ENCODE results near the gene TRABD2B. TPM values are rescaled to one million over a fixed set of nuclear protein-coding genes. Genes with fewer than 3 reads are reported as not detected.

The TRABD2B gene
- polyA plus RNA-seq, 5 donors, result 2.8 to 4.5 (median 3.2) TPM

- DNase-seq, result no peak
These were observed 59.5 kb downstream of the TRABD2B start for GRCh38 chr1:47937586-47938254.

GRCh38 chr1:47936916-47937551 lies 60.2 kb downstream of the TRABD2B start:
- no peak for DNase-seq

GRCh38 chr1:47935856-47936255 lies 61.3 kb downstream of the TRABD2B start:
- DNase-seq, result no peak

GRCh38 chr1:47935163-47935562 lies 62.0 kb downstream of the TRABD2B start:
- DNase-seq, result no peak

DNA sequence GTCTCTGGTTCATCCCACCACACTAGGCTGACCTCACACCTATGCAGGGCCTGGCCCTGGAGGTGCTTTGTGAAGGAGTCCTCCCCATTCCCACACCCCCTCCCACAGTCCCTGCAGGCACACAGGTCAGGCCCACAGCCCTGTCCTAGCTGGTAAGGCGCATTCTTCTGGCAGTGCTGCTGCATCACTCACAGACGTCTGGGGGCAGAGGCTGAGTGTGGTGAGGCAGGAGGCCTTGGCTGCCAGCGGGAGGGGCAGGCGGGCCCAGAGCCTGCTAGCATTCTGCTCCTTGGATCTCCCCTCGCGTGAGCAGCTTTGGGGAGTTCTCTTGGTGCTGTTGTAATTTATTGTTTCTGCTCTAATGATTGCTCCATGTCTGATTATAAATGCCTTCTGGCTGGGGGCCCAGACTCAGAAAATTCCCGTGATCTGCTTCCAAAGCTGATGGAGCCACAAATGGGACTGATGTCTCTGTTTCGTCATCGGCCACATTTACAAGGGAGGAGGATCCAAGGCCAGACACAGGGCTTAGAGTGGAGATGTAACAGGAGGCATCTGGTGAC lies 62.9 kb downstream of the TRABD2B start:
- DNase-seq, result peak; percentile 78 to 81

- no peak for DNase-seq
These were observed 64.4 kb downstream of the TRABD2B start for GRCh38 chr1:47932743-47933142.

- DNase-seq, result no peak
These were observed 65.8 kb downstream of the TRABD2B start for GRCh38 chr1:47931395-47931794.

GRCh38 chr1:47930210-47930840 lies 66.9 kb downstream of the TRABD2B start:
- no peak for DNase-seq

DNA sequence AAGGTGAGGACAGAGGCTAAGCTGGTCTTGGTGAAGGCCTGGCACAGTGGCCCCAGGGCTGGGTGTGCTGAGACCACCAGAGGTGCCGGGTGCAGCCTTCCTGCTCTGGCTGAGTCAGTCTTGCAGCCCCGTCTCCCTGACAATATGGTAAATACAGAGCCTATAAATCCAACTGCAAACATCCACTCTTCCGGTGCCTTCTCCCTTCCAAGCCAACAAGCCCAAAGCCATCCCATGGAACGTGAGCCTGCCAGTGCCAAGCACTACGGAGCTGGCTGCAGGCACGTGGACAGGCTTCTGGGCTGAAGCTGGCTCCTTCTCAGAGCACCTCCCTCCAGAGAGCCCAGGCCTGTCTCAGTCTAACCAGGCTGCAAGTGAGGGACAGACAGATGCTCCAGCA lies 70.0 kb downstream of the TRABD2B start:
- no peak for DNase-seq

GRCh38 chr1:47926461-47926999 lies 70.7 kb downstream of the TRABD2B start:
- DNase-seq, result no peak

DNA sequence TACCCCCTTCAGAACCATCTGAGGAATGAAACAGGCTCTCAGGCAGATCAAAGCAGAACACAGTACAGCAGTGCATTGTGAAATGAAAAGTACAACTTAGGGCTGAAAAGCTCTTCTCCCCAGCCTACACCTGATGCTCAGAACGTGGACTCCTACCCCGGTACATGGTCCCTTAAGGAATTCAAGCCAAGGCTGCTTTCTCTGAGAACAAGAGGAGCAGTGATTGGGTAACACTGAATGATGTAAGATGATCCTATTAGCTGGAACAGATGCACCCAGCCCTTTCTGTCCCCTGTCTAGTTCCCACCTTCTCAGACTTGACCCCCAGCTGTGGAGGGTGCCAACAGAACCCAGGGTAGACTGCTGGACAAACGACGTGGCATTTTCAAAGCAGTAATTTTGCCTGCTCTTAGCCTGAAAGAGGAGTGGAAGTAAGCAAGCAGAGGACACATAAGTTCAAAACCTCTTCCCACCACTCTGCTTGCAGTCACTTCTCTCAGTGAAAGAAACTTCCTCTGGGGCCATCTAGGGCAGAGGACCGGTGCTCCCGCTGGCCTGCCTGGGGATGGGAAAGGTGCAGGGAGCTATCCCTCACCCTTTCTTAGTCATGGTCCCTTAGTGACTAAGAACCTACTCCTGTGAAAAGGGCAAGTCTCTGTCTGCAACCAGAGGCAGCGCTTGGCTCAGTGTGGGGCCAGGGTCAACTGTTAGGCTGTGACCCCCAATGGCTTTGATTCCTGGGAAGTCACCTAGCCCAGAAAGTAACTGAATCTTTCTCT lies 72.7 kb downstream of the TRABD2B start:
- DNase-seq, result no peak

DNA sequence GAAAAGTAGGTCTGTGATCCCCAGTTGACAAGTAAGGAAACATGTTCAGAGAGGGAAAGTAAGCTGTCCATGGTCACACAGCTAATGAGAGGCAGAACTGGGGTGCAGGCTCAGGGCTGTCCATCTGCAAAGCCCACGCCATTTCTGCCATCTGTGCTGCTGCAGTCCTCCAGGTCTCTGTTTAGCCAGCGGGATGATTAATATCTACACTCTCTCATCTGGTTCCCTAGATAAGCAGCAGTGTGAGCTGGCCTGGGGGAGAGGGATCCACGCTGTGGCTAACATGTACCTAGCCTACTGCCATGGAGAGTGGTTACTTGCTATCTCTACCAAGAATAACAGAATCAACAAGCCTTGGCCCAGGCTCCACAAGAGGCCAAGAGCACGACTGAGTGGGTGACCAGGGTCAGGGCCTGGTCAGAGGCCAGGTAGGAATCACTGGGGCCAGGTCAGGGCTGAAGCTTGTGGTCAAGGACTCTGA lies 75.2 kb downstream of the TRABD2B start:
- no peak for DNase-seq

DNA sequence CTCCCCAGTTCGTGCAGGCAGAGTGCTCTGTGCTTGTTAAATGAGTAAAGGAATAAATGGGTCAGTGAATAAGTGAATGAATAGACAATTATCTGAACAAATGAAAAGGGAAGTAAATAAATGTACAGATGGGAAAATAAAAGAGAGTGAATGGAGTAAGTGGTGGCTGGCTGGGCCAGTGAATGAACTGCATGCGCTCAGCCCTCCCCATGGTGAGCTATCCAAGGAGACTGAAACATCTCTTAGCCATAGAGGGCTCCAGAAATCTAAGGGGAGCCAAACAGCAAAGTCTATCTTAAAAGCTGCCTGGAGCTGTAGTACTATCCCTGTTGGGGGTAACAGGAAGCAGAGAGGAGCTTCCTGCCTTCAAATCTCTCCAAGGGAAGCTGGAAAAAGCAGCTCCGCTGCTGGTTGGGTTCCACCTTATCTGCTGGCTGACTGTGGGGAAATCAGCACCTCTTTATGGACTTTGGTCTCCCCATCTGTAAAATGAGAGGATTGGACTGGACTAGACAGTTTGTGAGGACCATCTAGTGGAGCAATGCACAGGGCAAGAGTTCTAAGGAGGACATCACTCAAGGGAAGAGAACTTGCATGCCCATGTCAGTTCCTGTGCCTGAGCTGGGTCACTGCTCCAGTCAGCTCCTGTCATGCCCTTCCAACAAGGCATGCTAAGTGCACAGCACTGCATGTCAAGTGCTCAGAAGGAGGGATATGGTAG lies 77.9 kb downstream of the TRABD2B start:
- DNase-seq, result no peak

GRCh38 chr1:47918257-47918867 lies 78.8 kb downstream of the TRABD2B start:
- DNase-seq, result no peak

DNA sequence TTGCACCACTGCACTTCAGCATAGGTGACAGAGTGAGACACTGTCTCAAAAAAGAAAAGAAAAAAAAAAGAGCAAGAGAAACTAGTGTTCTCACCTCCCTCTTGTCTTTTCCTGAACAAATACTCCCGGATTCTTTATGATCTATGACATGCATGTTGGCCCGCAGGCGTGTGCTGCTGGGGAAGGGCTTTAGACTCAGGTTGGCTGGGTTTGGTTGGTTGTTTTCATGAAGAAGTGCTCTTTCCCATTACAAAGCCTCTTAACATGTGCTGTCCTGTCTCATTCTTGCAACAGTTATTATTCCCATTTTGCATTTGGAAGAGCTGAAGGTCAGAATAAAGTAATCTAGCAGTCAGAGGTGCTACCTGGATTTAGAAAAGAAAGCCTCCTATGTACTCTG lies 79.5 kb downstream of the TRABD2B start:
- no peak for DNase-seq

GRCh38 chr1:47915677-47916353 lies 81.4 kb downstream of the TRABD2B start:
- DNase-seq, result no peak

DNA sequence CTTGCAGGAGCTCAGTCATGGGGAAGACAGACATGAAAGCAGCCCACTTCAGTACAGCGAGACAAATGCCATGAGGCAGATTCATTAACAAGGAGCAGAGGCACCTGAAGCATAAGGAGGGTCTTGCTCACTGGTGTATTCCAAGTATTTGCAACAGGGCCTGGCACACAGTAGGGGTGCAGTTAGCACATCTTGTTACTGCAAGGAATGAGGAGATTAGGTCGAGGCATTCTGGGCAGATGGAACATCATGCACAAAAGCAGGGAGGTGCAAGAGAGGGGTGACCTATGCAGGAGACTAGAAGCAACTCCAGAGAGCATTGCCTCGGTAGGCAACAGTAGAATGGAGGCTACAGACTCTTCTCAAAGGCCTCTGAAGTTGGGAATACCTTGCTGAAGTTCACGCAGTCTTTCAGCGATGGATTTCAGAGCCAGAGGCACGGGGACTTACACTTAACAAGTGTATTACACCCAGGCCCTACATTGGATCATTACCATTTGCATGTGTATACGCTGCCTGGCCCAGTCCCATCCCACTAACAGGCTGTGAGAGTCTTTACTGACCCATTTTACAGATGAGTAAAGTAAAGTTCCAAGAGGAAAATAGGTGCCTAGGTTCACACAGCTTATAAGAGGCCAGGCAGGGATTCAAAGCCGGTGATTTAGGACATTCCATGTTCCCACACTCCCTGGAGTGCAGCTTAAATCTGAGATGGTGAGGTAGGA lies 82.1 kb downstream of the TRABD2B start:
- no peak for DNase-seq

GRCh38 chr1:47914218-47914938 lies 82.8 kb downstream of the TRABD2B start:
- DNase-seq, result no peak

Measured in right lung (tissue), 5 donors.